Body of pancreas (tissue), 4 donors: ENCODE results near the gene ELOA. TPM values are rescaled to one million over a fixed set of nuclear protein-coding genes. Genes with fewer than 3 reads are reported as not detected.
A peak's percentile ranks its signal among the peaks of the same experiment; 100 is the strongest.

Source experiments
- ATAC-seq: fragments of 150-250 bp; one replicate; pipeline ENCODE4 v1.9.1; 2016
- DNase-seq, 4 donors: peaks; one replicate each; pipeline ENCODE4 v3.0.0-alpha.2; 2019
- H3K27ac ChIP-seq, 4 donors: fragments of 200-600 bp; sonication (generic); 1 replicate in 3 of 4; 2 replicates in 1 of 4; pipeline versions ENCODE4 v1.5.1 to v1.6.1; 2016 to 2019; ENCODE audit warnings: mild to moderate bottlenecking in 1 of 4, mixed read lengths in 1 of 4, moderate library complexity in 1 of 4
- H3K27me3 ChIP-seq, 2 donors: fragments of 200-600 bp; sonication (generic); one replicate each; pipeline ENCODE4 v1.6.0; 2016; ENCODE audit warnings: mild to moderate bottlenecking in 1 of 2
- H3K36me3 ChIP-seq, 2 donors: fragments of 200-600 bp; sonication (generic); replicated peaks in 1 of 2; 2 replicates each; pipeline ENCODE4 v1.5.1; 2016; ENCODE audit warnings: low read depth in 2 of 2; ENCODE audit not compliant: insufficient read depth in 1 of 2
- H3K4me1 ChIP-seq: fragments of 200-600 bp; sonication (generic); one replicate; pipeline ENCODE4 v1.6.0; 2016
- H3K4me3 ChIP-seq, 2 donors: fragments of 200-600 bp; sonication (generic); 1 replicate in 1 of 2; 2 replicates in 1 of 2; pipeline ENCODE4 v1.5.1; 2016 to 2019
- H3K9me3 ChIP-seq, 3 donors: fragments of 200-600 bp; sonication (generic); 1 replicate in 2 of 3; 2 replicates in 1 of 3; pipeline ENCODE4 v1.5.1; 2016
- POLR2A ChIP-seq, 3 donors: fragments of 450-650 bp; IDR thresholded peaks; one replicate each; pipeline ENCODE4 v1.6.1; 2016; ENCODE audit warnings: antibody characterized with exemption in 3 of 3, mild to moderate bottlenecking in 2 of 3
- WGBS, 2 donors: methylation state at CpG; one replicate each; pipeline ENCODE4 v1.1.5; 2017; 5-methylcytosine and 5-hydroxymethylcytosine counted together
- intact Hi-C: fragments of 100-400 bp; cut with DNase I; formaldehyde crosslinking; loops from one replicate; pipeline ENCODE4 v1.15.1; 2023
- total RNA-seq, 2 donors: library from RNA; depleted of rRNA; stranded (reverse); fragments of >200 nt; gene quantifications; one replicate each; pipeline ENCODE4 v1.1.0, GENCODE V29; 2016
- TF ChIP-seq, protein P1 (sequence below), 7 experiments: fragments of 450-650 bp in 4 of 7; fragments of 200-600 bp in 3 of 7; sonication (generic) in 3 of 7; IDR thresholded peaks; one replicate each; pipeline ENCODE4 v1.5.1; 2016 to 2019; ENCODE audit warnings: antibody characterized with exemption in 7 of 7

Gene ELOA
- total RNA-seq, 2 donors from 2014 or later, result 22.6 to 28.0 TPM

GRCh38 chr1:23696335-23696989, 46.8 kb upstream of the ELOA start:
- Histone ChIP-seq H3K27ac (no peak overlapping the region), H3K9me3 (no peaks in the 10 kb centered on the region), H3K36me3 (peaks cover 11 to 19% of the 10 kb centered on the region in 2 donors), H3K27me3 (no peaks in the 10 kb centered on the region), H3K4me1 (peaks cover 51% of the 10 kb centered on the region), H3K4me3 (no peak overlapping the region)
- 42 to 51% methylated on average over 6 of the region's 6 CpGs for WGBS, 2 donors
- TF ChIP-seq POLR2A (IDR thresholded peaks at IDR 0.05), result no peak
- TF ChIP-seq, protein P1, sequence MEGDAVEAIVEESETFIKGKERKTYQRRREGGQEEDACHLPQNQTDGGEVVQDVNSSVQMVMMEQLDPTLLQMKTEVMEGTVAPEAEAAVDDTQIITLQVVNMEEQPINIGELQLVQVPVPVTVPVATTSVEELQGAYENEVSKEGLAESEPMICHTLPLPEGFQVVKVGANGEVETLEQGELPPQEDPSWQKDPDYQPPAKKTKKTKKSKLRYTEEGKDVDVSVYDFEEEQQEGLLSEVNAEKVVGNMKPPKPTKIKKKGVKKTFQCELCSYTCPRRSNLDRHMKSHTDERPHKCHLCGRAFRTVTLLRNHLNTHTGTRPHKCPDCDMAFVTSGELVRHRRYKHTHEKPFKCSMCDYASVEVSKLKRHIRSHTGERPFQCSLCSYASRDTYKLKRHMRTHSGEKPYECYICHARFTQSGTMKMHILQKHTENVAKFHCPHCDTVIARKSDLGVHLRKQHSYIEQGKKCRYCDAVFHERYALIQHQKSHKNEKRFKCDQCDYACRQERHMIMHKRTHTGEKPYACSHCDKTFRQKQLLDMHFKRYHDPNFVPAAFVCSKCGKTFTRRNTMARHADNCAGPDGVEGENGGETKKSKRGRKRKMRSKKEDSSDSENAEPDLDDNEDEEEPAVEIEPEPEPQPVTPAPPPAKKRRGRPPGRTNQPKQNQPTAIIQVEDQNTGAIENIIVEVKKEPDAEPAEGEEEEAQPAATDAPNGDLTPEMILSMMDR (IDR thresholded peaks at IDR 0.05), result no peak
- intact Hi-C loops, result no loop called here
- DNase-seq, result no peak
- no peak for ATAC-seq

DNA sequence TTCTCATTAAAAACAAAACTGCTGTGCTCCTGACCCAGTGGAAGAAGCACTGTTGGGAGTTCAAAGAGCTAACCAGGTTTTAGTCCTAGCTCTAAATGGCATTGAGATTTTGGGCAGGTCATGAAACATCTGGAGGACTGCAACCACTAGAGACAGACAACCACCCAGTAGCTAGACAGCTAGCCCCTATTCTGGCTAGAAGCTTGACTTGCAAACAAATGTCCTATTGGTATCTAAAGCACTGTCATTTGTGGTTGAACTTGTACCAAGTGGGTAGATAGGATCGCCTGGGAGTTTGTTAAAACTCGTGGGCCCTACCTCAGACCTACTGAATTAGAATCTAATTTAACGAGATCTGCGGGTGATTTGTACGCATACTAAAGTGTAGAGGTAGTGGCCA, 44.8 kb upstream of the ELOA start:
- intact Hi-C loops, result no loop called here
- TF ChIP-seq, protein P1 (IDR thresholded peaks at IDR 0.05), result no peak
- TF ChIP-seq POLR2A (IDR thresholded peaks at IDR 0.05), result no peak
- no peak overlapping the region for H3K4me3 ChIP-seq
- no peak for ATAC-seq
- DNase-seq, result no peak
- no peaks in the 10 kb centered on the region for H3K9me3 ChIP-seq
- no peak overlapping the region for H3K27ac ChIP-seq
- H3K27me3 ChIP-seq, result no peaks in the 10 kb centered on the region
- peaks cover 39% of the 10 kb centered on the region for H3K4me1 ChIP-seq
- peaks cover 11 to 14% of the 10 kb centered on the region in 2 donors for H3K36me3 ChIP-seq
- WGBS, 2 donors, result 69 to 80% methylated on average over 5 of the region's 5 CpGs

GRCh38 chr1:23699280-23700179, 43.7 kb upstream of the ELOA start:
- intact Hi-C loops, result no loop called here
- no peaks in the 10 kb centered on the region for H3K9me3 ChIP-seq
- no peaks in the 10 kb centered on the region for H3K27me3 ChIP-seq
- H3K36me3 ChIP-seq, result peaks cover 5 to 10% of the 10 kb centered on the region in 2 donors
- DNase-seq (no peak), ATAC-seq (no peak)
- 73 to 83% methylated on average over 6 to 7 of the region's 7 CpGs for WGBS, 2 donors
- H3K4me1 ChIP-seq, result peaks cover 35% of the 10 kb centered on the region
- TF ChIP-seq, protein P1 (IDR thresholded peaks at IDR 0.05), result no peak
- no peak for TF ChIP-seq POLR2A (IDR thresholded peaks at IDR 0.05)
- H3K27ac ChIP-seq, result no peak overlapping the region
- H3K4me3 ChIP-seq, result no peak overlapping the region

DNA sequence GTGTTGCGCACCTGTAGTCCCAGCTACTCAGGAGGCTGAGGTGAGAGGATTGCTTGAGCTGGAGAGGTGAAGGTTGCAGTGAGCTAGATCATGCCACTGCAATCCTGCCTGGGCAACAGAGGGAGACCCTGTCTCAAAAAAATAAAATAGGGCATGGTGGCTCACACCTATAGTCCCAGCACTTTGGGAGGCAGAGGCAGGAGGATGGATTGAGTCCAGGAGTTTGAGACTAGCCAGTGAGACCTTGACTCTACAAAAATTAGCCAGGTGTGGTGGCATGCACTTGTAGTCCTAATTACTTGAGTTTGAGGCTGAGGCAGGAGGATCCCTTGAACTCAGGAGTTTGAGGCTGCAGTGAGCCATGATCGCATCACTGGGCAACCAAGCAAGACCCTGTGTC, 42.0 kb upstream of the ELOA start:
- ATAC-seq (no peak), DNase-seq (no peak)
- Histone ChIP-seq H3K36me3 (peaks cover 5 to 6% of the 10 kb centered on the region in 2 donors), H3K27ac (peak overlapping the region in 2 of 4 donors; percentile 5 to 7), H3K4me1 (peaks cover 28% of the 10 kb centered on the region), H3K9me3 (no peaks in the 10 kb centered on the region), H3K4me3 (no peak overlapping the region), H3K27me3 (no peaks in the 10 kb centered on the region)
- WGBS, 2 donors, result 90 to 91% methylated on average over 2 of the region's 2 CpGs
- intact Hi-C loops, result no loop called here
- TF ChIP-seq, protein P1 (IDR thresholded peaks at IDR 0.05), result no peak
- TF ChIP-seq POLR2A (IDR thresholded peaks at IDR 0.05), result no peak
